Measurements from ENCODE around the gene JOSD1. TPM values are rescaled to one million over a fixed set of nuclear protein-coding genes. Genes with fewer than 3 reads are reported as not detected.

Gene JOSD1
- polyA plus RNA-seq, 3 donors, result 7.1 to 83.5 (median 7.2) TPM

GRCh38 chr22:38737302-38738060 is 36.7 kb upstream of the JOSD1 start:
- DNase-seq, result no peak
- no peak overlapping the region for H3K4me3 Mint-ChIP-seq
- Histone ChIP-seq H3K27ac (ENCODE audit: low read depth in 1 of 2, low read length in 2 of 2) (no peak overlapping the region), H3K9me3 (replicated peaks in 1 of 2; ENCODE audit: control insufficient read depth in 1 of 2, insufficient read depth in 1 of 2, low read length in 2 of 2) (no peaks in the 10 kb centered on the region), H3K4me1 (ENCODE audit: control insufficient read depth in 1 of 2, insufficient read depth in 2 of 2, low read length in 2 of 2) (no peaks in the 10 kb centered on the region), H3K4me2 (replicated peaks; ENCODE audit: extremely low read depth, low read length, poor library complexity, severe bottlenecking) (no peak overlapping the region), H3K27me3 (ENCODE audit: control insufficient read depth in 2 of 2, insufficient read depth in 2 of 2, low read length in 2 of 2) (no peaks in the 10 kb centered on the region), H3K36me3 (replicated peaks in 1 of 2; ENCODE audit: control insufficient read depth in 1 of 2, insufficient read depth in 2 of 2, low read length in 2 of 2) (peaks cover 87 to 92% of the 10 kb centered on the region in 2 donors), H3K9ac (ENCODE audit: insufficient read depth, low read length, poor library complexity, severe bottlenecking) (no peak overlapping the region), H4K20me1 (ENCODE audit: insufficient read depth, low read length) (peaks cover 100% of the 10 kb centered on the region), H3K4me3 (replicated peaks in 1 of 3; ENCODE audit: low read depth in 2 of 3, low read length in 3 of 3) (no peak overlapping the region), H3K79me2 (ENCODE audit: insufficient read depth, low read length) (peaks cover 33% of the 10 kb centered on the region), H2AFZ (ENCODE audit: insufficient read depth, low read depth, low read length, poor library complexity, severe bottlenecking) (no peak overlapping the region)
- peaks cover 85 to 93% of the 10 kb centered on the region in 2 donors for H3K36me3 Mint-ChIP-seq
- peaks cover 0 to 1% (median 0%) of the 10 kb centered on the region in 3 donors for H3K27me3 Mint-ChIP-seq (ENCODE audit: low read depth in 3 of 3)
- peaks cover 8% of the 10 kb centered on the region for H3K4me1 Mint-ChIP-seq
- intact Hi-C loops (cut with micrococcal nuclease), result no loop called here
- no peaks in the 10 kb centered on the region for H3K9me3 Mint-ChIP-seq
- no peak for TF ChIP-seq CTCF (IDR thresholded peaks at IDR 0.05)
- H3K27ac Mint-ChIP-seq, result peak overlapping the region; percentile 12 to 67 (median 47)
- 93% methylated on average over 13 of the region's 21 CpGs for WGBS (ENCODE audit: insufficient coverage)

GRCh38 chr22:38736257-38736570 is 35.5 kb upstream of the JOSD1 start:
- peaks cover 0 to 1% (median 0%) of the 10 kb centered on the region in 3 donors for H3K27me3 Mint-ChIP-seq (ENCODE audit: low read depth in 3 of 3)
- Histone ChIP-seq H4K20me1 (ENCODE audit: insufficient read depth, low read length) (peaks cover 100% of the 10 kb centered on the region), H3K4me1 (ENCODE audit: control insufficient read depth in 1 of 2, insufficient read depth in 2 of 2, low read length in 2 of 2) (no peaks in the 10 kb centered on the region), H3K79me2 (ENCODE audit: insufficient read depth, low read length) (peaks cover 21% of the 10 kb centered on the region), H3K4me2 (replicated peaks; ENCODE audit: extremely low read depth, low read length, poor library complexity, severe bottlenecking) (no peak overlapping the region), H3K27ac (ENCODE audit: low read depth in 1 of 2, low read length in 2 of 2) (no peak overlapping the region), H3K4me3 (replicated peaks in 1 of 3; ENCODE audit: low read depth in 2 of 3, low read length in 3 of 3) (no peak overlapping the region), H2AFZ (ENCODE audit: insufficient read depth, low read depth, low read length, poor library complexity, severe bottlenecking) (no peak overlapping the region), H3K9ac (ENCODE audit: insufficient read depth, low read length, poor library complexity, severe bottlenecking) (no peak overlapping the region), H3K36me3 (replicated peaks in 1 of 2; ENCODE audit: control insufficient read depth in 1 of 2, insufficient read depth in 2 of 2, low read length in 2 of 2) (peaks cover 79 to 91% of the 10 kb centered on the region in 2 donors), H3K9me3 (replicated peaks in 1 of 2; ENCODE audit: control insufficient read depth in 1 of 2, insufficient read depth in 1 of 2, low read length in 2 of 2) (no peaks in the 10 kb centered on the region), H3K27me3 (ENCODE audit: control insufficient read depth in 2 of 2, insufficient read depth in 2 of 2, low read length in 2 of 2) (no peaks in the 10 kb centered on the region)
- peaks cover 74 to 88% of the 10 kb centered on the region in 2 donors for H3K36me3 Mint-ChIP-seq
- H3K9me3 Mint-ChIP-seq, result no peaks in the 10 kb centered on the region
- peak overlapping the region in 2 of 7 donors; percentile 67 to 79 for H3K27ac Mint-ChIP-seq
- WGBS (ENCODE audit: insufficient coverage), result 89% methylated on average over 7 of the region's 7 CpGs
- intact Hi-C loops (cut with micrococcal nuclease), result no loop called here
- H3K4me3 Mint-ChIP-seq, result no peak overlapping the region
- DNase-seq, result no peak
- no peak for TF ChIP-seq CTCF (IDR thresholded peaks at IDR 0.05)
- H3K4me1 Mint-ChIP-seq, result peaks cover 8% of the 10 kb centered on the region
